ENCODE measurements around the gene SYNCRIP. TPM values are rescaled to one million over a fixed set of nuclear protein-coding genes. Genes with fewer than 3 reads are reported as not detected.

The SYNCRIP gene
- total and polyA plus RNA-seq, 2 of the 13 experiments (the other 11 are each of a cell fraction or from before 2014, with no cell fraction given), result 8.1 to 112 TPM

- intact Hi-C loops (cut with micrococcal nuclease; ENCODE audit: unreplicated experiment) (no loop called here), in situ Hi-C loops (cut with HindIII; ENCODE audit: extremely low pct_ligation_motif_present, low pct_unique_long_range_greater_than_20kb) (no loop called here)
- TF ChIP-seq JDP2 (CRISPR knock-in tag; IDR thresholded peaks at IDR 0.05; ENCODE audit: borderline replicate concordance), result no peak
- no peak for TF ChIP-seq REXO4 (CRISPR knock-in tag; IDR thresholded peaks at IDR 0.05; ENCODE audit: borderline replicate concordance)
- no peak for TF ChIP-seq IKZF5 (CRISPR knock-in tag; IDR thresholded peaks at IDR 0.05)
- TF ChIP-seq, protein P1, sequence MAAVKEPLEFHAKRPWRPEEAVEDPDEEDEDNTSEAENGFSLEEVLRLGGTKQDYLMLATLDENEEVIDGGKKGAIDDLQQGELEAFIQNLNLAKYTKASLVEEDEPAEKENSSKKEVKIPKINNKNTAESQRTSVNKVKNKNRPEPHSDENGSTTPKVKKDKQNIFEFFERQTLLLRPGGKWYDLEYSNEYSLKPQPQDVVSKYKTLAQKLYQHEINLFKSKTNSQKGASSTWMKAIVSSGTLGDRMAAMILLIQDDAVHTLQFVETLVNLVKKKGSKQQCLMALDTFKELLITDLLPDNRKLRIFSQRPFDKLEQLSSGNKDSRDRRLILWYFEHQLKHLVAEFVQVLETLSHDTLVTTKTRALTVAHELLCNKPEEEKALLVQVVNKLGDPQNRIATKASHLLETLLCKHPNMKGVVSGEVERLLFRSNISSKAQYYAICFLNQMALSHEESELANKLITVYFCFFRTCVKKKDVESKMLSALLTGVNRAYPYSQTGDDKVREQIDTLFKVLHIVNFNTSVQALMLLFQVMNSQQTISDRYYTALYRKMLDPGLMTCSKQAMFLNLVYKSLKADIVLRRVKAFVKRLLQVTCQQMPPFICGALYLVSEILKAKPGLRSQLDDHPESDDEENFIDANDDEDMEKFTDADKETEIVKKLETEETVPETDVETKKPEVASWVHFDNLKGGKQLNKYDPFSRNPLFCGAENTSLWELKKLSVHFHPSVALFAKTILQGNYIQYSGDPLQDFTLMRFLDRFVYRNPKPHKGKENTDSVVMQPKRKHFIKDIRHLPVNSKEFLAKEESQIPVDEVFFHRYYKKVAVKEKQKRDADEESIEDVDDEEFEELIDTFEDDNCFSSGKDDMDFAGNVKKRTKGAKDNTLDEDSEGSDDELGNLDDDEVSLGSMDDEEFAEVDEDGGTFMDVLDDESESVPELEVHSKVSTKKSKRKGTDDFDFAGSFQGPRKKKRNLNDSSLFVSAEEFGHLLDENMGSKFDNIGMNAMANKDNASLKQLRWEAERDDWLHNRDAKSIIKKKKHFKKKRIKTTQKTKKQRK (IDR thresholded peaks at IDR 0.05; ENCODE audit: low read length), result no peak
- TF ChIP-seq PHF20 (CRISPR knock-in tag; IDR thresholded peaks at IDR 0.05), result no peak
- TF ChIP-seq RBM22 (optimal IDR thresholded peaks at IDR 0.05; ENCODE audit: low read length), result peak; percentile 34
- no peak for TF ChIP-seq ZSCAN12 (CRISPR knock-in tag; IDR thresholded peaks at IDR 0.05)
- peak; percentile 5; the same call in 1 of the 2 replicates for TF ChIP-seq POLR2AphosphoS5 (IDR thresholded peaks at IDR 0.05; ENCODE audit: low read depth, low read length)
- BruUV-seq (replicated peaks), result no TSS peak
- Histone ChIP-seq H3K9ac (ENCODE audit: insufficient read depth, low read depth, low read length) (no peak overlapping the region), H3K4me3 (replicated peaks in 1 of 3; ENCODE audit: insufficient read depth in 1 of 3, low read depth in 2 of 3, low read length in 3 of 3) (no peak overlapping the region), H4K20me1 (ENCODE audit: insufficient read depth, low read length) (peaks cover 56% of the 10 kb centered on the region), H2AFZ (ENCODE audit: low read length) (no peak overlapping the region), H3K9me3 (ENCODE audit: low read length) (no peaks in the 10 kb centered on the region), H3K4me1 (ENCODE audit: insufficient read depth, low read length) (0 out of 2 replicates have a peak, but pooled peaks cover 5% of the 10 kb centered on the region), H3K27ac (ENCODE audit: extremely low read length, insufficient read depth, low read length) (no peak overlapping the region), H3K27me3 (ENCODE audit: control insufficient read depth in 1 of 2, insufficient read depth in 2 of 2, low read length in 2 of 2) (no peaks in the 10 kb centered on the region), H3K36me3 (replicated peaks in 1 of 2; ENCODE audit: control insufficient read depth in 1 of 2, insufficient read depth in 2 of 2, low read length in 2 of 2) (peaks cover 15 to 90% of the 10 kb centered on the region in 2 experiments), H3K4me2 (ENCODE audit: low read depth, low read length) (no peak overlapping the region), H3K79me2 (ENCODE audit: insufficient read depth, low read length) (peaks cover 86% of the 10 kb centered on the region)
- ChIA-PET POLR2A (no interaction called here), CTCF (ENCODE audit: low intra/inter-chr PET ratio, low total read pairs) (no interaction called here)
- ATAC-seq (no peak), DNase-seq (ENCODE audit: low spot score) (no peak), FAIRE-seq (no peak)
- WGBS (ENCODE audit: low lambda C conversion rate), result 100% methylated on average over 1 of the region's 1 CpG
Measured at GRCh38 chr6:85628353-85628752, 14.3 kb downstream of the SYNCRIP start.

All from HepG2 (cell line).